Spinal cord (tissue), 10 donors: ENCODE measurements around the gene MBD3L2. TPM values are rescaled to one million over a fixed set of nuclear protein-coding genes. Genes with fewer than 3 reads are reported as not detected.
"Not testable (repeated sequence)": the region's sequence is repeated elsewhere in the genome, so short reads cannot be mapped to it uniquely, and the experiment has no call there.

Experiments
- DNase-seq, 6 donors: peaks; one replicate each; pipeline versions ENCODE4 v3.0.0 to v3.0.0-alpha.2; 2013 to 2015; ENCODE audit warnings: low spot score in 6 of 6, low read depth in 4 of 6
- H3K27ac ChIP-seq: one replicate; pipeline ENCODE4 v1.5.1; 2013; ENCODE audit warnings: low read depth, low read length, control low read depth
- H3K27me3 ChIP-seq: one replicate; pipeline ENCODE4 v1.6.1; 2013; ENCODE audit warnings: low read length; ENCODE audit not compliant: control insufficient read depth, insufficient read depth
- H3K36me3 ChIP-seq: one replicate; pipeline ENCODE4 v1.6.1; 2013; ENCODE audit warnings: low read length; ENCODE audit not compliant: control insufficient read depth, insufficient read depth
- H3K4me1 ChIP-seq: one replicate; pipeline ENCODE4 v1.6.1; 2013; ENCODE audit warnings: low read length; ENCODE audit not compliant: control insufficient read depth, insufficient read depth
- H3K4me3 ChIP-seq: one replicate; pipeline ENCODE4 v1.5.1; 2013; ENCODE audit warnings: low read depth, low read length, control low read depth
- H3K9me3 ChIP-seq: one replicate; pipeline ENCODE4 v1.6.1; 2013; ENCODE audit warnings: low read length; ENCODE audit not compliant: control insufficient read depth, insufficient read depth
- WGBS: methylation state at CpG from one replicate; pipeline ENCODE4 v1.1.5; 2013; ENCODE audit warnings: missing lambda C conversion rate; ENCODE audit not compliant: insufficient coverage; 5-methylcytosine and 5-hydroxymethylcytosine counted together
- long read RNA-seq, 4 donors: transcript quantifications; one replicate each; lab custom pipeline, GENCODE V29; 2026
- polyA plus RNA-seq, 2 donors: library from polyadenylated mRNA; unstranded; fragments of 120-200 nt; gene quantifications; one replicate each; pipeline ENCODE4 v1.2.1, GENCODE V29; 2013; ENCODE audit not compliant: insufficient read length in 2 of 2
- total RNA-seq, 2 donors: library from RNA; depleted of rRNA in 1 of 2; stranded (reverse); fragments of 120-200 nt in 1 of 2; fragments of >200 nt in 1 of 2; gene quantifications; one replicate each; pipeline versions ENCODE4 v1.2.3 to v1.2.4, GENCODE V29; 2013 to 2014
- donor health status: healthy.

MBD3L2 gene
- total RNA-seq (not detected), polyA plus RNA-seq (not detected)
- long read RNA-seq, donor 1 = 0 reads
- long read RNA-seq, donor 2 = 0 reads
- long read RNA-seq, donor 3 = 0 reads
- long read RNA-seq, donor 4 = 0 reads

GRCh38 chr19:7049021-7049420 lies at the start of gene MBD3L2:
Gene MBD3L2 (plus strand): TSS chr19:7049321. CDS start chr19:7049374, 53 bp downstream.
- H3K27ac ChIP-seq, H3K9me3 ChIP-seq, H3K4me1 ChIP-seq, H3K36me3 ChIP-seq, H3K27me3 ChIP-seq, H3K4me3 ChIP-seq, DNase-seq: not testable (repeated sequence)
- WGBS = no CpG with 5 or more reads among the region's 7 CpGs

- no peak for DNase-seq
- Histone ChIP-seq H3K27ac (no peak overlapping the region), H3K27me3 (no peaks in the 10 kb centered on the region), H3K4me1 (no peaks in the 10 kb centered on the region), H3K9me3 (no peaks in the 10 kb centered on the region), H3K4me3 (no peak overlapping the region), H3K36me3 (no peaks in the 10 kb centered on the region)
- 70% methylated on average over 7 of the region's 7 CpGs for WGBS
Observed at GRCh38 chr19:6999933-7000332, 49.2 kb upstream of the MBD3L2 start.

GRCh38 chr19:7000333-7000732 lies 48.8 kb upstream of the MBD3L2 start:
- no peak for DNase-seq
- no peak overlapping the region for H3K27ac ChIP-seq
- no peaks in the 10 kb centered on the region for H3K27me3 ChIP-seq

GRCh38 chr19:7000816-7001215 lies 48.3 kb upstream of the MBD3L2 start:
- H3K4me1 ChIP-seq = no peaks in the 10 kb centered on the region
- H3K27me3 ChIP-seq = no peaks in the 10 kb centered on the region
- 64% methylated on average over 1 of the region's 1 CpG for WGBS
- H3K36me3 ChIP-seq = no peaks in the 10 kb centered on the region
- no peak for DNase-seq
- no peaks in the 10 kb centered on the region for H3K9me3 ChIP-seq
- no peak overlapping the region for H3K4me3 ChIP-seq
- no peak overlapping the region for H3K27ac ChIP-seq

More at GRCh38 chr19:7000333-7000732, 48.8 kb upstream of the MBD3L2 start:
- no peaks in the 10 kb centered on the region for H3K36me3 ChIP-seq
- no peaks in the 10 kb centered on the region for H3K9me3 ChIP-seq
- H3K4me3 ChIP-seq = no peak overlapping the region
- 35% methylated on average over 2 of the region's 3 CpGs for WGBS
- H3K4me1 ChIP-seq = no peaks in the 10 kb centered on the region

GRCh38 chr19:7004313-7004931 lies 44.7 kb upstream of the MBD3L2 start:
- no peak overlapping the region for H3K4me3 ChIP-seq
- H3K9me3 ChIP-seq = no peaks in the 10 kb centered on the region
- peak in 4 of 6 donors; percentile 11 to 75 (median 37) for DNase-seq
- no peaks in the 10 kb centered on the region for H3K4me1 ChIP-seq
- H3K27ac ChIP-seq = no peak overlapping the region
- 95% methylated on average over 6 of the region's 18 CpGs for WGBS
- H3K27me3 ChIP-seq = no peaks in the 10 kb centered on the region
- no peaks in the 10 kb centered on the region for H3K36me3 ChIP-seq

- WGBS = 84% methylated on average over 10 of the region's 11 CpGs
- Histone ChIP-seq H3K27me3 (no peaks in the 10 kb centered on the region), H3K4me3 (no peak overlapping the region), H3K4me1 (no peaks in the 10 kb centered on the region), H3K9me3 (no peaks in the 10 kb centered on the region), H3K36me3 (no peaks in the 10 kb centered on the region), H3K27ac (no peak overlapping the region)
- DNase-seq = no peak
Observed at GRCh38 chr19:7006135-7006704, 42.9 kb upstream of the MBD3L2 start.

- WGBS = 60% methylated on average over 1 of the region's 4 CpGs
Observed at GRCh38 chr19:7007859-7008258, 41.3 kb upstream of the MBD3L2 start.

GRCh38 chr19:7010722-7011593 lies 38.2 kb upstream of the MBD3L2 start:
- Histone ChIP-seq H3K9me3 (no peaks in the 10 kb centered on the region), H3K4me3 (no peak overlapping the region), H3K36me3 (no peaks in the 10 kb centered on the region), H3K4me1 (no peaks in the 10 kb centered on the region), H3K27me3 (no peaks in the 10 kb centered on the region), H3K27ac (no peak overlapping the region)
- no peak for DNase-seq
- 87% methylated on average over 5 of the region's 12 CpGs for WGBS

More at GRCh38 chr19:7007859-7008258, 41.3 kb upstream of the MBD3L2 start:
- DNase-seq = no peak
- H3K27me3 ChIP-seq = no peaks in the 10 kb centered on the region
- no peaks in the 10 kb centered on the region for H3K9me3 ChIP-seq
- no peaks in the 10 kb centered on the region for H3K36me3 ChIP-seq
- no peaks in the 10 kb centered on the region for H3K4me1 ChIP-seq
- no peak overlapping the region for H3K27ac ChIP-seq
- no peak overlapping the region for H3K4me3 ChIP-seq

- no peak overlapping the region for H3K4me3 ChIP-seq
- H3K4me1 ChIP-seq = no peaks in the 10 kb centered on the region
- WGBS = 90% methylated on average over 2 of the region's 4 CpGs
- no peaks in the 10 kb centered on the region for H3K9me3 ChIP-seq
- no peak for DNase-seq
- no peak overlapping the region for H3K27ac ChIP-seq
- H3K36me3 ChIP-seq = no peaks in the 10 kb centered on the region
- no peaks in the 10 kb centered on the region for H3K27me3 ChIP-seq
Observed at GRCh38 chr19:7013678-7014077, 35.4 kb upstream of the MBD3L2 start.
